Natural killer cell (primary cell): Measurements from ENCODE around the gene CCNJ. TPM values are rescaled to one million over a fixed set of nuclear protein-coding genes. Genes with fewer than 3 reads are reported as not detected.
"Not testable (repeated sequence)": the region's sequence is repeated elsewhere in the genome, so short reads cannot be mapped to it uniquely, and the experiment has no call there.

ENCODE experiments used
- ATAC-seq, 3 donors: fragments of 150-1000 bp in 2 of 3; fragments of 200-7000 bp in 1 of 3; cut with Tn5 transposase; 1 replicate in 1 of 3; 2 replicates in 2 of 3; pipeline ENCODE4 v1.10.0; 2021; ENCODE audit warnings: mild to moderate bottlenecking in 2 of 3, moderate library complexity in 2 of 3
- DNase-seq, 2 donors: peaks; one replicate each; pipeline versions ENCODE4 v3.0.0 to v3.0.0-alpha.2; 2013 to 2021; ENCODE audit warnings: mixed read lengths in 1 of 2
- H3K27ac ChIP-seq: one replicate; pipeline ENCODE4 v1.5.1; 2013; ENCODE audit warnings: mild to moderate bottlenecking, low read length
- H3K27me3 ChIP-seq: one replicate; pipeline ENCODE4 v1.6.1; 2013; ENCODE audit warnings: low read length; ENCODE audit not compliant: control insufficient read depth, insufficient read depth
- H3K36me3 ChIP-seq: one replicate; pipeline ENCODE4 v1.6.1; 2013; ENCODE audit warnings: low read length; ENCODE audit not compliant: control insufficient read depth, insufficient read depth
- H3K4me1 ChIP-seq: one replicate; pipeline ENCODE4 v1.6.1; 2013; ENCODE audit warnings: low read length; ENCODE audit not compliant: control insufficient read depth, insufficient read depth
- H3K4me3 ChIP-seq: one replicate; pipeline ENCODE4 v1.5.1; 2013; ENCODE audit warnings: low read length
- H3K9me3 ChIP-seq: one replicate; pipeline ENCODE4 v1.6.1; 2013; ENCODE audit warnings: low read length; ENCODE audit not compliant: control insufficient read depth, insufficient read depth
- H3K27ac Mint-ChIP-seq, 2 donors: one replicate each; pipeline ENCODE4 v1.8.0; 2022; ENCODE audit warnings: mild to moderate bottlenecking in 2 of 2, mixed read lengths in 2 of 2, moderate library complexity in 1 of 2
- H3K27me3 Mint-ChIP-seq, 2 donors: one replicate each; pipeline ENCODE4 v1.8.0; 2022; ENCODE audit warnings: low read depth in 2 of 2, mixed read lengths in 2 of 2
- H3K36me3 Mint-ChIP-seq: one replicate; pipeline ENCODE4 v1.8.0; 2022; ENCODE audit warnings: mixed read lengths
- H3K4me1 Mint-ChIP-seq, 2 donors: one replicate each; pipeline ENCODE4 v1.8.0; 2022; ENCODE audit warnings: mixed read lengths in 2 of 2
- H3K4me3 Mint-ChIP-seq: one replicate; pipeline ENCODE4 v1.8.0; 2022; ENCODE audit warnings: mild to moderate bottlenecking, moderate library complexity, mixed read lengths
- H3K9me3 Mint-ChIP-seq, 2 donors: one replicate each; pipeline ENCODE4 v1.8.0; 2022; ENCODE audit warnings: mixed read lengths in 2 of 2
- WGBS: methylation state at CpG from one replicate; pipeline ENCODE4 v1.1.7; 2013; ENCODE audit warnings: missing lambda C conversion rate; ENCODE audit not compliant: insufficient coverage; 5-methylcytosine and 5-hydroxymethylcytosine counted together
- intact Hi-C: fragments of 100-400 bp; cut with micrococcal nuclease; formaldehyde crosslinking; loops from one replicate; pipeline ENCODE4 v1.14.2; 2022
- total RNA-seq, 4 donors: library from RNA; stranded (reverse); fragments of 120-200 nt in 1 of 4; gene quantifications; one replicate each; pipeline versions ENCODE4 v1.2.3 to v1.2.4, GENCODE V29; 2013 to 2022
- TF ChIP-seq, protein P1 (sequence below): fragments of 200-600 bp; IDR thresholded peaks from one replicate; pipeline ENCODE4 v1.8.0; 2022; ENCODE audit warnings: antibody characterized with exemption

The CCNJ gene
- total RNA-seq, 3 donors from 2014 or later (not counting 1 experiment from before 2014, with no cell fraction given): 5.9 to 7.1 (median 6.0) TPM

DNA sequence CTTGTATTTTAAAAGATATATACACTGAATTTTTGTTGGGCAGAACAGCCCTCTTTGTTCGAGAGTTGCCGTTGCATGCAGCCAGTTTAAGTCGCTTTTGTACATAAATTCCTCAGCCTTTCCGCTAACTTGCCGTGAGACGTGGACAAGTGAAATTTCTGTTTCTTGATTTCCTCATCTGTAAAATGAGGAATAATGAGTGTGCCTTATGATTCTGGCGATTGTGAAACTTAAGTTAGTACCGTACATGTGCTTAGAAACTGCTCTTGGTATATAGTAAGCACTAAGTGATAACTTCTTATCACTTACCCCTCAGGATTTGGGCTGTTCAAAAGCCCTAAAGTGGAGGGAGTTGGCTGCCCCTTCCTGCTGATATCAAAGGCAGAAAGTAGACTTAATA is 1.4 kb downstream of the CCNJ start:
- Histone ChIP-seq H3K4me1 (peaks cover 15% of the 10 kb centered on the region), H3K27ac (peak overlapping the region; percentile 77), H3K4me3 (peak overlapping the region; percentile 64), H3K36me3 (no peaks in the 10 kb centered on the region), H3K9me3 (no peaks in the 10 kb centered on the region), H3K27me3 (no peaks in the 10 kb centered on the region)
- H3K4me1 Mint-ChIP-seq: peaks cover 29 to 44% of the 10 kb centered on the region in 2 donors
- DNase-seq: peak in 1 of 2 donors; percentile 22
- no peaks in the 10 kb centered on the region for H3K36me3 Mint-ChIP-seq
- no peaks in the 10 kb centered on the region for H3K27me3 Mint-ChIP-seq
- TF ChIP-seq, protein P1, sequence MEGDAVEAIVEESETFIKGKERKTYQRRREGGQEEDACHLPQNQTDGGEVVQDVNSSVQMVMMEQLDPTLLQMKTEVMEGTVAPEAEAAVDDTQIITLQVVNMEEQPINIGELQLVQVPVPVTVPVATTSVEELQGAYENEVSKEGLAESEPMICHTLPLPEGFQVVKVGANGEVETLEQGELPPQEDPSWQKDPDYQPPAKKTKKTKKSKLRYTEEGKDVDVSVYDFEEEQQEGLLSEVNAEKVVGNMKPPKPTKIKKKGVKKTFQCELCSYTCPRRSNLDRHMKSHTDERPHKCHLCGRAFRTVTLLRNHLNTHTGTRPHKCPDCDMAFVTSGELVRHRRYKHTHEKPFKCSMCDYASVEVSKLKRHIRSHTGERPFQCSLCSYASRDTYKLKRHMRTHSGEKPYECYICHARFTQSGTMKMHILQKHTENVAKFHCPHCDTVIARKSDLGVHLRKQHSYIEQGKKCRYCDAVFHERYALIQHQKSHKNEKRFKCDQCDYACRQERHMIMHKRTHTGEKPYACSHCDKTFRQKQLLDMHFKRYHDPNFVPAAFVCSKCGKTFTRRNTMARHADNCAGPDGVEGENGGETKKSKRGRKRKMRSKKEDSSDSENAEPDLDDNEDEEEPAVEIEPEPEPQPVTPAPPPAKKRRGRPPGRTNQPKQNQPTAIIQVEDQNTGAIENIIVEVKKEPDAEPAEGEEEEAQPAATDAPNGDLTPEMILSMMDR: no peak
- ATAC-seq: no peak
- 39% methylated on average over 7 of the region's 8 CpGs for WGBS
- no peaks in the 10 kb centered on the region for H3K9me3 Mint-ChIP-seq
- H3K4me3 Mint-ChIP-seq: peak overlapping the region; percentile 90
- peak overlapping the region; percentile 79 to 92 for H3K27ac Mint-ChIP-seq
- intact Hi-C loops: loop anchor here (5.0 kb wide), 3 partner anchors 43 to 352 kb away; partner anchors contain the start of genes TCTN3 and ZNF518A

DNA sequence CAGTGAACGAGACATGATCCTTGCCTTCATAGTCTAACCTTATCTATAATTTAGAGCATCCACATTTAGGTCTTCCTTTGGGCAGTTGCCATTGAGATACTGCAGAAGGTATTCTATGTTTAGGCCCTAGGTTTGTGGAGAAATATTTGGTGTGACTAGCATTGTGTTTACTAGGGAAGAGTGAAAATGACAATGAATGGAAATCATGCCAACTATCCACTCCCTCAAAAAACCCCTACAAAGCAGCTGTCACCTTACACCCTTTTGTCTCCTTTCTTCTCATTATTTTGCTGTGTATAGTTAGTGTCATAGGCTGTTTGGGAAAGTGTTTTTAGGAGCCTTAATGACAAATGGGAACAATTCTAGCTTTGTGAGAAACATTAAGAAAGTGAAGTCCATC is 3.2 kb downstream of the CCNJ start:
- Histone ChIP-seq H3K27me3 (no peaks in the 10 kb centered on the region), H3K9me3 (no peaks in the 10 kb centered on the region), H3K36me3 (no peaks in the 10 kb centered on the region), H3K4me3 (no peak overlapping the region), H3K27ac (no peak overlapping the region), H3K4me1 (peaks cover 15% of the 10 kb centered on the region)
- H3K27ac Mint-ChIP-seq: no peak overlapping the region
- no peak for DNase-seq
- H3K27me3 Mint-ChIP-seq: no peaks in the 10 kb centered on the region
- TF ChIP-seq, protein P1: no peak
- no peak for ATAC-seq
- H3K4me1 Mint-ChIP-seq: peaks cover 30 to 46% of the 10 kb centered on the region in 2 donors
- no peaks in the 10 kb centered on the region for H3K9me3 Mint-ChIP-seq
- H3K36me3 Mint-ChIP-seq: no peaks in the 10 kb centered on the region
- intact Hi-C loops: no loop called here
- H3K4me3 Mint-ChIP-seq: no peak overlapping the region
- WGBS: 100% methylated on average over 1 of the region's 1 CpG

DNA sequence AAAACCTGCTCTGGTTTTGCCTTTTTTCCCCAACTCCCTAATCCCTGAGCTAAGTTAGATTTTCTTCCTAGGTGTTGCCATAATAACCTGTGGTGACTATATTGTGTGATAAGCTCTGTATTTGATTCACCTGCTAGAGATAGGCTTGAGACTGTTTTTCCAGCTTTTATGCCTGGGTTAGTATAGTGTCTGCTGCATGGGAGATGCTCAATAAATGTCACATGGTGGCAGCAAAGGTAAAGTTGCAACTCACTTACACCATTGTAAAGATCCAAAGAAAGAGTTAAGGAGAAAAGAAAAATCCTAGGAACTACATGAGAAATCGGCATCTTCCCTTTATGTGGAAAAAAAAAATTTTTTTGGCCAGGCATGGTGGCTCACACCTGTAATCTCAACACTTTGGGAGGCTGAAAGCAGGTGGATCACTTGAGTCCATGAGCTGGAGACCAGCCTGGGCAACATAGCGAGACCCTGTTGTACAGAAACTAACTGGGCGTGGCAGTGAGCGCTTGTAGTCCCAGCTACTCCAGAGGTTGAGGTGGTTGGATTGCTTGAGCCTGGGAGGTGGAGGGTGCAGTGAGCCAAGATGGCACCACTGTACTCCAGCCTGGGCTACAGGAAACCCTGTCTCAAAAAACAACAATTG is 3.7 kb downstream of the CCNJ start:
- no peak overlapping the region for H3K4me3 ChIP-seq
- no peaks in the 10 kb centered on the region for H3K9me3 ChIP-seq
- H3K27ac Mint-ChIP-seq: no peak overlapping the region
- TF ChIP-seq, protein P1: no peak
- no peak overlapping the region for H3K4me3 Mint-ChIP-seq
- H3K9me3 Mint-ChIP-seq: no peaks in the 10 kb centered on the region
- H3K4me1 Mint-ChIP-seq: peaks cover 35 to 52% of the 10 kb centered on the region in 2 donors
- H3K27ac ChIP-seq: no peak overlapping the region
- H3K36me3 Mint-ChIP-seq: no peaks in the 10 kb centered on the region
- H3K4me1 ChIP-seq: peaks cover 15% of the 10 kb centered on the region
- H3K36me3 ChIP-seq: peaks cover 2% of the 10 kb centered on the region
- no peak for DNase-seq
- WGBS: 95% methylated on average over 4 of the region's 4 CpGs
- no peaks in the 10 kb centered on the region for H3K27me3 Mint-ChIP-seq
- no peak for ATAC-seq
- intact Hi-C loops: no loop called here
- no peaks in the 10 kb centered on the region for H3K27me3 ChIP-seq

DNA sequence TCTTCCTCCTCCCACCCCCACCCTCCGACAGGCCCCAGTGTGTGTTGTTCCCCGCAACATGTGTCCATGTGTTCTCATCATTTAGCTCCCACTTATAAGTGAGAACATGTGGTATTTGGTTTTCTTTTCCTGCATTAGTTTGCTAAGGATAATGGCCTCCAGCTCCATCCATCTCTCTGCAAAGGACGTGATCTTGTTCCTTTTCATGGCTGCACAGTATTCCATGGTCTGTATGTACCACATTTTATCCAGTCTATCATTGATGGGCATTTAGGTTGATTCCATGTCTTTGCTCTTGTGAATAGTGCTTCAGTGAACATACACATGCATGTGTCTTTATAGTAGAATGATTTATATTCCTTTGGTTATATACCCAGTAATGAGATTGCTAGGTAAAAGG is 4.5 kb downstream of the CCNJ start:
- H3K27me3 ChIP-seq, intact Hi-C loops, H3K27ac Mint-ChIP-seq, H3K4me3 Mint-ChIP-seq, H3K36me3 Mint-ChIP-seq, H3K4me3 ChIP-seq, DNase-seq, H3K36me3 ChIP-seq, H3K27me3 Mint-ChIP-seq, ATAC-seq, H3K9me3 ChIP-seq, H3K27ac ChIP-seq, H3K9me3 Mint-ChIP-seq: not testable (repeated sequence)
- peaks cover 12% of the 10 kb centered on the region for H3K4me1 ChIP-seq
- WGBS: 89% methylated on average over 1 of the region's 3 CpGs
- H3K4me1 Mint-ChIP-seq: peaks cover 37 to 48% of the 10 kb centered on the region in 2 donors
